Measurements from ENCODE around the gene MTARC2.
"Not testable (repeated sequence)": the region's sequence is repeated elsewhere in the genome, so short reads cannot be mapped to it uniquely, and the experiment has no call there.

The MTARC2 gene

GRCh38 chr1:220705782-220706181 is 42.3 kb upstream of the MTARC2 start:
- TF ChIP-seq CTCF (conservative IDR thresholded peaks at IDR 0.05): no peak
- no peak overlapping the region for H3K27ac ChIP-seq

- H3K27ac ChIP-seq: no peak overlapping the region
- TF ChIP-seq CTCF (conservative IDR thresholded peaks at IDR 0.05): no peak
These were observed 41.6 kb upstream of the MTARC2 start for GRCh38 chr1:220706480-220706879.

GRCh38 chr1:220707160-220707559 is 41.0 kb upstream of the MTARC2 start:
- no peak for TF ChIP-seq CTCF (conservative IDR thresholded peaks at IDR 0.05)
- no peak overlapping the region for H3K27ac ChIP-seq

- TF ChIP-seq CTCF (conservative IDR thresholded peaks at IDR 0.05): no peak
- H3K27ac ChIP-seq: no peak overlapping the region
These were observed 39.9 kb upstream of the MTARC2 start for GRCh38 chr1:220708244-220708643.

GRCh38 chr1:220708936-220709801 is 39.0 kb upstream of the MTARC2 start:
- no peak for TF ChIP-seq CTCF (conservative IDR thresholded peaks at IDR 0.05)
- no peak overlapping the region for H3K27ac ChIP-seq

- no peak overlapping the region for H3K27ac ChIP-seq
- no peak for TF ChIP-seq CTCF (conservative IDR thresholded peaks at IDR 0.05)
These were observed 37.8 kb upstream of the MTARC2 start for GRCh38 chr1:220710333-220710732.

GRCh38 chr1:220711056-220711809 is 36.9 kb upstream of the MTARC2 start:
- no peak for TF ChIP-seq CTCF (conservative IDR thresholded peaks at IDR 0.05)
- no peak overlapping the region for H3K27ac ChIP-seq

GRCh38 chr1:220715986-220716385 is 32.1 kb upstream of the MTARC2 start:
- H3K27ac ChIP-seq: not testable (repeated sequence)
